Stimulated activated CD8-positive, alpha-beta memory T cell treated with anti-CD3 and anti-CD28 coated beads, Interleukin-15, amount 100 ng/mL, for 4 hours (primary cell): ENCODE measurements around the gene CYP1A2.

Experiments used
- DNase-seq, 2 donors: peaks; one replicate each; pipeline ENCODE4 v3.0.0-alpha.2; 2020; ENCODE audit warnings: low read depth in 2 of 2

The CYP1A2 gene

DNA sequence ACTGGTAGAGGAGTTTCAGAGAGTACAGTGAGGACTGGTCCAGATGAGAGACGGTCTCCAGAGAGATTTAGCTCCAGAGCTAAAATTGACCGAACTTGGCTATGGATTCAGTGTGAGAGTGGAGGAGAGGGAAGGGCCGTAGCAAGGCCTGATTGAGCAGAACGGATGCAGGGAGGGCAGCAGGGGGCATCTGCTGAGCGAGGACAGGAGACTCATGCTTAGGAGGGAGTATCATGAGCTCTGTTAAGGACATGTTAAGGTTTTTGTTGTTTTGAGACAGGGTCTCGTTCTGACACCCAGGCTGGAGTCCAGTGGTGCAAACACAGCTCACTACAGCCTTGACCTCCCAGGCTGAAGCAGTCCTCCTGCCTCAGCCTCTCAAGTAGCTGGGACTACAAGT lies 56.3 kb downstream of the CYP1A2 start:
- DNase-seq, result no peak
